GM06990 (cell line): ENCODE results near the gene ZFP1.

ENCODE experiments used
- DNase-seq: peaks from one replicate; pipeline ENCODE4 v3.0.0-alpha.2; 2011; ENCODE audit not compliant: insufficient read length; ENCODE audit errors: extremely low read depth
- H3K27me3 ChIP-seq: replicated peaks from 2 replicates; pipeline ENCODE4 v1.6.0; 2011; ENCODE audit warnings: low read length; ENCODE audit not compliant: control insufficient read depth, insufficient read depth
- H3K36me3 ChIP-seq: 2 replicates; pipeline ENCODE4 v1.5.1; 2011; ENCODE audit warnings: low read length; ENCODE audit not compliant: control insufficient read depth, insufficient read depth
- H3K4me3 ChIP-seq: replicated peaks from 2 replicates; pipeline ENCODE4 v1.5.1; 2011; ENCODE audit warnings: low read depth, mild to moderate bottlenecking, control low read depth, low read length
- CTCF ChIP-seq: IDR thresholded peaks from 2 replicates; pipeline ENCODE4 v1.5.1; 2011; ENCODE audit warnings: low read length, control low read depth, mild to moderate bottlenecking, inconsistent platforms; ENCODE audit not compliant: insufficient read depth, poor library complexity, severe bottlenecking

ZFP1 gene

GRCh38 chr16:75148311-75149195 lies at the start of gene ZFP1:
Gene ZFP1, plus strand, starts transcription at chr16:75148524. Its CDS starts 4,428 bp downstream, at chr16:75152952.
- no peaks in the 10 kb centered on the region for H3K36me3 ChIP-seq
- H3K4me3 ChIP-seq: peak within 1 kb of the TSS; percentile 99
- peak; percentile 93 for DNase-seq
- H3K27me3 ChIP-seq: no peaks in the 10 kb centered on the region
- no peak for TF ChIP-seq CTCF

- Histone ChIP-seq H3K27me3 (no peaks in the 10 kb centered on the region), H3K4me3 (no peak overlapping the region), H3K36me3 (peaks cover 4% of the 10 kb centered on the region)
- no peak for DNase-seq
- TF ChIP-seq CTCF: no peak
Observed at GRCh38 chr16:75099075-75099667, 49.2 kb upstream of the ZFP1 start.

GRCh38 chr16:75099738-75100602 lies 48.4 kb upstream of the ZFP1 start:
- DNase-seq: no peak
- Histone ChIP-seq H3K36me3 (peaks cover 4% of the 10 kb centered on the region), H3K4me3 (no peak overlapping the region), H3K27me3 (no peaks in the 10 kb centered on the region)
- TF ChIP-seq CTCF: no peak

GRCh38 chr16:75100603-75100990 lies 47.7 kb upstream of the ZFP1 start:
- Histone ChIP-seq H3K36me3 (peaks cover 2% of the 10 kb centered on the region), H3K4me3 (no peak overlapping the region)
- no peak for TF ChIP-seq CTCF

GRCh38 chr16:75101635-75102034 lies 46.7 kb upstream of the ZFP1 start:
- DNase-seq: no peak
- TF ChIP-seq CTCF: no peak

More at GRCh38 chr16:75100603-75100990, 47.7 kb upstream of the ZFP1 start:
- no peaks in the 10 kb centered on the region for H3K27me3 ChIP-seq
- no peak for DNase-seq

More at GRCh38 chr16:75101635-75102034, 46.7 kb upstream of the ZFP1 start:
- Histone ChIP-seq H3K36me3 (no peaks in the 10 kb centered on the region), H3K27me3 (no peaks in the 10 kb centered on the region), H3K4me3 (no peak overlapping the region)
